ENCODE measurements around the gene SDR42E2. TPM values are rescaled to one million over a fixed set of nuclear protein-coding genes. Genes with fewer than 3 reads are reported as not detected.

Gene SDR42E2
- polyA plus RNA-seq (2011; rRNA removed), result not detected in 2 replicates
- polyA plus RNA-seq (2012; cell fraction: cytosol; rRNA removed), result 0.01 TPM in 1 of 2 replicates, not detected in the other
- polyA plus RNA-seq (2012; cell fraction: nucleus; rRNA removed), result not detected in 2 replicates
- polyA plus RNA-seq (2017; fragmentation: RNase III; extraction: RNeasy Plus Mini Kit Qiagen cat#74134 plus additional on column Dnase treatment), result not detected in 3 replicates
- not detected in 2 replicates for polyA minus RNA-seq (2011; rRNA and poly(A)+ RNA removed)

GRCh38 chr16:22161999-22162655 lies at the start of gene SDR42E2:
TSS of gene SDR42E2 (plus strand) at chr16:22162506. CDS start at chr16:22165583, 3,077 bp downstream.
- WGBS (ENCODE audit: missing lambda C conversion rate), result 54% methylated on average over 9 of the region's 40 CpGs
- TF ChIP-seq RCOR1 (IDR thresholded peaks at IDR 0.05; ENCODE audit: low read depth, low read length) (no peak), ESRRA (IDR thresholded peaks at IDR 0.05; ENCODE audit: borderline replicate concordance, low read length) (no peak), FOXS1 (CRISPR knock-in tag; IDR thresholded peaks at IDR 0.05) (no peak), ZFP36 (IDR thresholded peaks at IDR 0.05; ENCODE audit: borderline replicate concordance, partially characterized antibody) (no peak), ZNF302 (CRISPR knock-in tag; IDR thresholded peaks at IDR 0.05) (no peak), POLR2AphosphoS2 (conservative IDR thresholded peaks at IDR 0.05; ENCODE audit: low read length) (no peak), FOSB (CRISPR knock-in tag; IDR thresholded peaks at IDR 0.05) (no peak), CHD4 (IDR thresholded peaks at IDR 0.05; ENCODE audit: borderline replicate concordance) (no peak), CEBPB (IDR thresholded peaks at IDR 0.05) (no peak), RAD21 (conservative IDR thresholded peaks at IDR 0.05 in 1 of 2, IDR thresholded peaks at IDR 0.05 in 1 of 2) (no peak), CHD2 (IDR thresholded peaks at IDR 0.05; ENCODE audit: low read length, partially characterized antibody) (no peak), E2F6 (IDR thresholded peaks at IDR 0.05; ENCODE audit: borderline replicate concordance, low read depth) (no peak), BHLHE40 (IDR thresholded peaks at IDR 0.05; ENCODE audit: low read depth, low read length) (no peak)
- no peak for FAIRE-seq
- Histone ChIP-seq H3K27ac (no peak within 1 kb of the TSS), H3K9me3 (peaks cover 6% of the 10 kb centered on the region; the same call in 1 of the 3 replicates), H3K4me2 (peak within 1 kb of the TSS; percentile 57), H3K4me1 (no peaks in the 10 kb centered on the region), H3K4me3 (peak within 1 kb of the TSS; percentile 24; the same call in 1 of the 3 replicates)
- CTCF ChIA-PET, result interaction anchor here (0.9 to 1.1 kb wide), 2 partner anchors 20 to 26 kb away, joined by 3 to 4 read pairs; no protein-coding TSS in a partner anchor
- ATAC-seq, result peak; percentile 63 to 72; a peak in 5 of 6 replicates
- POLR2A ChIA-PET, result no interaction called here
- peak in 1 of 2 experiments; percentile 38 for DNase-seq (ENCODE audit: low read depth in 1 of 2, low spot score in 1 of 2)

GRCh38 chr16:22116095-22116700 lies 46.1 kb upstream of the SDR42E2 start:
- FAIRE-seq (no peak), DNase-seq (ENCODE audit: low read depth in 1 of 2, low spot score in 1 of 2) (no peak), ATAC-seq (0 out of 6 replicates have a peak, but pooled peaks of 1 of the 2 experiments have one; percentile 19)
- no peak overlapping the region for H3K27ac ChIP-seq
- TF ChIP-seq RARB (CRISPR knock-in tag; IDR thresholded peaks at IDR 0.05) (no peak), PHF8 (IDR thresholded peaks at IDR 0.05; ENCODE audit: borderline replicate concordance, low read depth) (no peak), NPAS2 (CRISPR knock-in tag; IDR thresholded peaks at IDR 0.05; ENCODE audit: borderline replicate concordance) (no peak), MAFK (IDR thresholded peaks at IDR 0.05; ENCODE audit: partially characterized antibody) (no peak), CBX8 (IDR thresholded peaks at IDR 0.05) (no peak), EP300 (IDR thresholded peaks at IDR 0.05) (no peak), ZNF302 (CRISPR knock-in tag; IDR thresholded peaks at IDR 0.05) (no peak), NR3C1 (IDR thresholded peaks at IDR 0.05) (no peak), KDM1A (IDR thresholded peaks at IDR 0.05; ENCODE audit: low read depth) (no peak), HDAC2 (IDR thresholded peaks at IDR 0.05) (no peak), MAZ (IDR thresholded peaks at IDR 0.05; ENCODE audit: borderline replicate concordance, low read depth, low read length) (no peak), ELK1 (IDR thresholded peaks at IDR 0.05; ENCODE audit: low read depth, low read length) (no peak), HES2 (IDR thresholded peaks at IDR 0.05) (no peak)
- CTCF ChIA-PET, result interaction anchor here (0.9 to 3.0 kb wide), 3 partner anchors 17 to 39 kb away, joined by 5 to 14 read pairs (median 10); no protein-coding TSS in a partner anchor
- WGBS (ENCODE audit: missing lambda C conversion rate), result 21% methylated on average over 2 of the region's 2 CpGs
- no peaks in the 10 kb centered on the region for H3K9me3 ChIP-seq
- no peak overlapping the region for H3K4me3 ChIP-seq
- POLR2A ChIA-PET, result no interaction called here
- H3K4me2 ChIP-seq, result no peak overlapping the region
- H3K4me1 ChIP-seq, result no peaks in the 10 kb centered on the region

Data from A549 (cell line).